Measurements from ENCODE around the gene GLIS2.

Gene GLIS2

GRCh38 chr16:4354512-4355409 is 38.9 kb downstream of the GLIS2 start:
- no peak for DNase-seq

GRCh38 chr16:4356820-4357219 is 41.0 kb downstream of the GLIS2 start:
- DNase-seq, result no peak

GRCh38 chr16:4358236-4358635 is 42.4 kb downstream of the GLIS2 start:
- no peak for DNase-seq

- DNase-seq, result no peak
Observed at GRCh38 chr16:4358831-4359561, 43.1 kb downstream of the GLIS2 start.

- no peak for DNase-seq
Observed at GRCh38 chr16:4359914-4360313, 44.0 kb downstream of the GLIS2 start.

GRCh38 chr16:4360538-4361021 is 44.7 kb downstream of the GLIS2 start:
- DNase-seq, result no peak

GRCh38 chr16:4361033-4361943 is 45.4 kb downstream of the GLIS2 start:
- DNase-seq, result no peak

- no peak for DNase-seq
Observed at GRCh38 chr16:4361944-4362311, 46.1 kb downstream of the GLIS2 start.

GRCh38 chr16:4362476-4363135 is 46.7 kb downstream of the GLIS2 start:
- DNase-seq, result no peak

- DNase-seq, result no peak
Observed at GRCh38 chr16:4364196-4365013, 48.5 kb downstream of the GLIS2 start.

- no peak for DNase-seq
Observed at GRCh38 chr16:4365014-4365406, 49.1 kb downstream of the GLIS2 start.

GRCh38 chr16:4365615-4366014 is 49.7 kb downstream of the GLIS2 start:
- DNase-seq, result no peak

GRCh38 chr16:4366016-4366415 is 50.1 kb downstream of the GLIS2 start:
- no peak for DNase-seq

GRCh38 chr16:4367393-4367856 is 51.6 kb downstream of the GLIS2 start:
- no peak for DNase-seq

- DNase-seq, result no peak
Observed at GRCh38 chr16:4369007-4369733, 53.3 kb downstream of the GLIS2 start.

GRCh38 chr16:4370151-4370550 is 54.3 kb downstream of the GLIS2 start:
- no peak for DNase-seq

GRCh38 chr16:4370570-4371356 is 54.9 kb downstream of the GLIS2 start:
- no peak for DNase-seq

- DNase-seq, result no peak
Observed at GRCh38 chr16:4371357-4372000, 55.6 kb downstream of the GLIS2 start, which contains the start of gene VASN. TSS of gene VASN (plus strand) at chr16:4371848. CDS start at chr16:4380878, 9,030 bp downstream.

GRCh38 chr16:4372001-4372577 is 56.2 kb downstream of the GLIS2 start:
- no peak for DNase-seq
